NCI-H748 (cell line): ENCODE measurements around the gene ST7.
"Not testable (repeated sequence)": the region's sequence is repeated elsewhere in the genome, so short reads cannot be mapped to it uniquely, and the experiment has no call there.

Experiments
- DNase-seq: peaks from one replicate; lab custom pipeline; 2025; ENCODE audit not compliant: unreplicated experiment; lab: John Stamatoyannopoulos, UW

Gene ST7

DNA sequence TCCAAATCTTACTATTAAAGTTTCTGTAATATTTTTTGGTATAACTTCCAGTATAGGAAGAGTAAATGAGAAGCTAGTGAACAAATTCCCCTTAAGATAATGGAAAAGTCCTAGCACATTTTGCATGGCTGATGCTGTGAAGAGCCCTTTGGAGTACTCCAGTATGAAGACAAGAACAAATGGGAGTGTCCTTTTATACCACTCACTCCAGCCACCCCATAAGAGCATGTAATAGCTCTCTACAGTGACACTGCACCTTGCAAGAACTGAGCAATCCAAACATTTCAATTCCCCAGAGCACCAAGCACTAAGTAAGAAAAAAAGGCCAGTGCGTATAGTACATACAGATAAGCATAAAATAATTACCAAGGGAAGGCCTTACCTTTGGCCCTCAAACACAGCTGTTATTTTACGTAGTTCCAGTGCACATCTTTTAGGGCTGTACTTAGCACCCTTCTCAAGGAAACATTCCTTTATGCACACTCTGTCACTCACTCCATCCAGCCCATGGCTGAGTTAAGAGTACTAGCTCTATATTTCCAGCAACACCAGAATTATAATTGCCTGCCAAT is 135.4 kb downstream of the ST7 start:
- DNase-seq: no peak

DNA sequence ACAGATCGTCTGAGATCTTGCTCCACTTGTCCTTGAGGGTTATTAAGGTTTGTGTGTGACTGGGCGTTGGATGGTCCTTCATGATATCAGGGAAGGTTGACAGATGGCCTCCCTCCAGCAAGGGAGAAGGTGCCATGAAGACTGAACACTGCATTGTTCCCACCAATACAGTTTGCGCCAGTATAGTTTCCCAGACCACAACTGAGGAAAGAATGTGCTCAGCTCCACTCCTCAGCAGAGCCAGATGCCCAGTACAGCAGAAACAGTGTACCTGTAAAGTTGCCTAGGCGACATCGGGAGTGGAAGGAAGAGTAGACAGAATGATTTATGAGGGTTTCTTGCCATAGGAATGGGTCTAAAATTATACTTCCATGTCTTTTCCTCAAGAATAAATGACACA is 137.5 kb downstream of the ST7 start:
- peak; percentile 30 for DNase-seq

- DNase-seq: no peak
Measured at GRCh38 chr7:117091721-117092120, 138.4 kb downstream of the ST7 start.

GRCh38 chr7:117092785-117093184 is 139.5 kb downstream of the ST7 start:
- DNase-seq: no peak

DNA sequence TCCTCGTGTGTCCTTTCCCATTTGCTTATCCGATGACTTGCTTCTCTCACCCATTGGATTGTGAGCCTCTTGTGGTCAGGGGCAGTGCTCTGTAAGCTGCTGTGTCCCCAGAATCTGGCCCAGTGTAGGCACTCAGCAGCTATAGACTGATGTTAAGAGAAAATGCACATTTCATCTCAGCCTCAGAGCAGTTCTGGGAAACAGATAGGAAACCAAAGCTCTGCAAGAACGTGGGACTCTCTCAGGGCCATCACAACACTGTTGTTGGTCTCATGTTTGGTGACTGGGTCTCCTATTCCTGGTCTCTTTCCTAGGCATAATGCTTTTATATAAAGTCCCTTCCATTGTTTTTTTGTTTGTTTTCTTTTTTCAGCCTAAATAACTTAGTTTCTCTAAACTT is 141.2 kb downstream of the ST7 start:
- DNase-seq: no peak

- DNase-seq: no peak
Measured at GRCh38 chr7:117095055-117095454, 141.8 kb downstream of the ST7 start.

DNA sequence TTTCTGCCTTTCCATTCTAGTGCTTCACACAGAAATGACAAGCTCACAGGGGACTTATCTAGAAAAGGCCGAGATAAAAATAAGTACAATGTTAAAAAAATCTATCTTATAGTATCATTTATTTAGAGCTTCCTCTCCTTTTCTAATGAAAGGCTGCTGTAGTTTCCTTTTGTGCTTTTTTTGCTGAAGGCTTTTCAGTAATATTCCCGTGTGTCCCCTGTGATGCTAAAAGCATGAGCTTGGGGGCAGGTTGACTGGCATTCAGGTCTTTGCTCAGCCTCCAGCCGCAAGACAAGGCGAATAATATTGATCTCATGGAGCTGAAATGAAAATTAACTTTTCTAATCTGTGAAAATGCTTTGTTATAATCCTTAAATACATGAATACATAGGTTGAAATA is 143.0 kb downstream of the ST7 start:
- DNase-seq: no peak

DNA sequence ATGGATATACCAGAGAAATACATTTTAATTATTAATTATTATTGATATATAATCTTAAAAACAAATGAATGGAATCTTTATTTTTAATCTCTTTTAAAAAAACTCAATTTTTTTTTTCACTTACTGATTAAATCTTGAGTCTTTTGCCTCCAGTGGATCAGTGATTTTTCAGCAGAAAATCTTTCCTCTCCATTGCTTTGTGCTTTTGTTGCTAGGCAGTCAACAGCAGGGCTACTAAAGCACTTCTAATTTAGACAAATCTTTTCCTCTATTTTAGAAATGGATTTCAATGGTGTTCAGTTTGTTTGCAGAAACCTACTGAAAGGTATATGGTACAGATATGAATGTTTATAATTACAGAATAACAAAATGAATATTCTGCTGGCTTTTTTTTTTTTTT is 143.6 kb downstream of the ST7 start:
- DNase-seq: no peak

DNA sequence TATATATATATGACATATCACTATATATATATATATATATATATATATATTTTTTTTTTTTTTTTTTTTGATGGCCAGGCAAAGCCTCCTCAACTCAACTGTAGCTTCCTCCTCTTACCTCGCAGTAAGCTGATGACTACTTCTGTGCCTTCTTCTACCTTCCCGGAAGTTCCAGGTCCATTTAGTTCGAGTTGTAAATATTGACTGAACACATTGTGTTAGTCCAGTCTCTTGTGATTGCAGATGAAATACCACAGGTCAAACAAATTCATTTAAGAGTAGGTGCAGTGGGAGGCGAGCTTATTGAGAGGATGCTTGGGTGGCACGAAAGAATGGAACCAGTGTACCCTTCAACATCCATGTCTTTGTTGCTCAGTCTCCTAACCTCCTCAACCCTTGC is 144.6 kb downstream of the ST7 start:
- no peak for DNase-seq

GRCh38 chr7:117098457-117098856 is 145.2 kb downstream of the ST7 start:
- DNase-seq: no peak

- no peak for DNase-seq
Measured at GRCh38 chr7:117101026-117101425, 147.7 kb downstream of the ST7 start.

GRCh38 chr7:117110480-117111315 is 157.4 kb downstream of the ST7 start:
- no peak for DNase-seq

- no peak for DNase-seq
Measured at GRCh38 chr7:117111535-117111934, 158.2 kb downstream of the ST7 start.

GRCh38 chr7:117112640-117113039 is 159.3 kb downstream of the ST7 start:
- peak; percentile 12 for DNase-seq

GRCh38 chr7:117113871-117114270 is 160.6 kb downstream of the ST7 start:
- DNase-seq: no peak

DNA sequence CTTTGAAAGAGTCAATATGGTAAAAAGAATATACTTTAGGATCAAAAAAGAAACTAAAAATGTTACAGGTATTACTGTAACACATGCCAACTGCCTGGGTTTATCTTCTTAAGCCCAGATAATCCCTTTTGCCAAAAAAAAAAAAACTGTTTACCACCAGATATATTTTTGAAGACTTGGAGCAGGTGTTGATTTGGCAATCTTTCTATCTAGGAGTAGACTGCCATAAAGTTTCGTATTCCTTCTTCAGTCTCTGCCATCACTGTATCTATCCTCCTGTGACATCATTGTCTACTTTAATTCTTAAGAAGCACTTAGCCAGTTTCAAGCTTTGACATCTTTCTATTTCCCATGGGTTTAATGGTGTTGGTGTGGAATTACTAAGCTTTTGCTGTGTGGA is 161.0 kb downstream of the ST7 start:
- no peak for DNase-seq

DNA sequence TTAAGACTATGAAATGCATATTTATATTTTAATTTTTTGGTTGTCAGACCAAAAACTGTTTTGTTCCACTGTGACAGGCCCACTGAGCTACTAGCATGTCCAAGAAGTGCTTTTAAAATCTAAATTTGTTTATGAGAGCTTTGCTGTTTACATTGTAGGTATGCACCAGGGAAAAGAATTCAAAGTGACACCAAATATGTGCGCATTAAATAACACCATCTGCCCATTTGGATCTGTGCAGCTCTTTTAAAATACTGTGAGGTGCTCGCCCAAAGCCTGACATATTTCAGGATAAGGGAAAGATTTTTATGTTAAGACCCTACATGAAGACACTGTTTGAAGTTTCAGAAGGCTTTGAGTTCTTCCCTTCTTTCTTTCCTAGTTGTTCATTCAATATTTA is 162.9 kb downstream of the ST7 start:
- DNase-seq: no peak

DNA sequence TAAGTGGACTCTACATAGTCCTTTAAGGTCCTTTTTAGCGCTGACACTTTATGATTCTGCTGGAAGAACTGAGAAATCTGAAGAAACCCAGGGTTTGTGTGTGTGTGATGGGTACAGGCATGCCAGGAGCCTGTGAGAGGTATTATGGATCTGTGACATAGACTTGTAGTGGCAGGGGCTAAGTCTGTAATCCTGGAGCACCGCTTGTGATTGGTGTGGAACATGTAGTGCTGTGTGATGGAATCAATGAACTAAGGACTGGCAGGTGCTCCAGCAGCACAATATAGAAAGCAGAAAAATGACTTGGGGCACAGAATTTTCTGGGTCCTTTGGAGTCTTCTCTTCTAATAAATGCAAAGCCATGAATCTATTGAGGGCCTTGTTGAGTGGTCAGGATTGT is 163.9 kb downstream of the ST7 start:
- DNase-seq: no peak

DNA sequence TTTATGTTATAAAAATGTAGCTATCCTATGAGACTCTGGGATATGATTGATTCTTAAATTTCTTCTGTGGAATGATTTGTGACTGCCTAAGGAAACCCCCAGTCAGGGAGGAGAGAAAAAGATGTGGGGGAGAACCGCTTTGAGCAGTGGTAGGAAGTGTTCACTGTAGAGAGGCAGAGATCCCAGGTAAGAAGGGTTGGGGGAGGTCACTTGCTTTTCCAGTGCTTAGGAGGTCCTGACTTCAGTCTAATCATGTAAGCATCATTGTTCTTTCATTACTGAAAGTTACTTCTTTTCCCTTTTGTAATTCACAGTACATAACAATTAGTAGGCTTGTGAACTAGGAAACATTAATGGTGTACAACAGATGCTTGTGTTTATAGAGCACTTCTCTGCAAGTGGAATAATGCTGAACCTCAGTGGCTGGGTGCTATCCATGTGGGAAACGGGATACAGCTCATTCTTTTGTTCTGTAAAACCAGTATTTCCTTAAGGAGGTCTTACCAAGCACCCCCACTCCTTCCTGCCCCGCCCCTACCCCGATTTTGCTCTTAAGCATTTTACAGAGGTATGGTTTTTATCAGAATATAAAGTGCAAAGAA is 165.4 kb downstream of the ST7 start:
- no peak for DNase-seq

DNA sequence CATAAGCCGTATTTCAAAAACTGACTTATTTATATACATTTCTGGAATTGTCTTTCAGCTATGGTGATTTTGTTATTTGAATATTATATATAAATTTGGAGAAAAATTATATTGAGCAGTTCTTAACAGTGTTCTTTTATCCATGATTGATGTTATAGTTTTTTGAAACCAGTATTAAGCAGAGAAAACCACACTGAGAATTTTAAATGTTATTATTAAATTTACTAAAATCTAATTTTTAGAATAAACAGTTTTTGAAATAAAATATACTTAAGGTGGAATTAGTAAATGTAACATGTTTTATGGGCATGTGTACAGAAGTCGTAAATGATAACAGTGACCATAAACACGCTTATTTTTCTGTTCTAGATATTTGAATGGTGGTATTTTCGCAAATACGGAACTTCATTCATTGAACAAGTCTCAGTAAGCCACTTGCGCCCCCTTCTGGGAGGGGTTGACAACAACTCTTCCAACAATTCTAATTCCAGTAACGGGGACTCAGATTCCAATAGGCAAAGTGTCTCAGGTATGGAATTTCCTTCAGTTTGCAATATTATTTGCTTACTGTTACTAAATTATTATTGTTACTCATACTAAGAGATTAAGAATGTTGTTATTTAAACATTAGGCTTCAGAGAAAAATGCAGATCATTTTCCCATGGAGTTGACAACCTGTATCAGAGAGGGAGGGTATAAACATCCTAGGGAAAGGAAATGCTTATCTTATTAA is 166.1 kb downstream of the ST7 start:
- peak; percentile 74 for DNase-seq

- DNase-seq: not testable (repeated sequence)
Measured at GRCh38 chr7:117120321-117120720, 167.0 kb downstream of the ST7 start.

DNA sequence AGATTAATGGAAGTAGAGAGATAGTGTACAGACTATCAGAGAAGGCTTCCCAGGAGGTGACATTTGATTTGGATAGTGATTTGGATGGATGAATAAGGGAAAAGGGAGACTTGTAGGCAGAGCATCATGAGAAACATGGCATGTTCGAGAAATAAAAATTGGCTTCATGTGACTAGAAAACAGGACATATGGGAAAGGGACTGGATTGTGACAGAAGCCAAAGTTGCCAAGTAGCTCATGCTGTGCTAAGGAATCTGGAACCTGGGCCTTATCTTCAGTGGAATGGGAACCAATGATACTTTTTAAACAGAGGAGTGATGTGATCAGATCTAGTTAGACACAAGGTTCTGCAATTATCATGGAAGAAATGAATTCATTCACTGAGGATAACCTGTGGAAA is 168.7 kb downstream of the ST7 start:
- not testable (repeated sequence) for DNase-seq
